HUES64 (cell line): ENCODE data around the gene RBM20.
"Not testable (repeated sequence)": the region's sequence is repeated elsewhere in the genome, so short reads cannot be mapped to it uniquely, and the experiment has no call there.

Experiments used
- H3K27ac ChIP-seq: 2 replicates; pipeline ENCODE4 v1.7.0; 2013; ENCODE audit warnings: low read depth, low read length, inconsistent platforms
- H3K27me3 ChIP-seq: 2 replicates; pipeline ENCODE4 v1.6.1; 2013; ENCODE audit warnings: mild to moderate bottlenecking, low read length; ENCODE audit not compliant: insufficient read depth
- H3K36me3 ChIP-seq: 2 replicates; pipeline ENCODE4 v1.6.1; 2013; ENCODE audit warnings: mild to moderate bottlenecking, low read length; ENCODE audit not compliant: insufficient read depth
- H3K4me1 ChIP-seq: 2 replicates; pipeline ENCODE4 v1.6.1; 2013; ENCODE audit warnings: mild to moderate bottlenecking, low read length, moderate library complexity; ENCODE audit not compliant: insufficient read depth
- H3K4me3 ChIP-seq: 2 replicates; pipeline ENCODE4 v1.5.1; 2013; ENCODE audit warnings: mild to moderate bottlenecking, low read length, moderate library complexity
- H3K9ac ChIP-seq: 2 replicates; pipeline ENCODE4 v1.6.1; 2013; ENCODE audit warnings: mild to moderate bottlenecking, low read depth, low read length
- H3K9me3 ChIP-seq: 2 replicates; pipeline ENCODE4 v1.6.1; 2013; ENCODE audit warnings: low read depth, low read length; ENCODE audit not compliant: insufficient read depth
- WGBS: fragments of 150-250, 120-280 bp; methylation state at CpG from one replicate; pipeline ENCODE4 v1.1.7; 2013; ENCODE audit warnings: missing lambda C conversion rate; 5-methylcytosine and 5-hydroxymethylcytosine counted together

The RBM20 gene

DNA sequence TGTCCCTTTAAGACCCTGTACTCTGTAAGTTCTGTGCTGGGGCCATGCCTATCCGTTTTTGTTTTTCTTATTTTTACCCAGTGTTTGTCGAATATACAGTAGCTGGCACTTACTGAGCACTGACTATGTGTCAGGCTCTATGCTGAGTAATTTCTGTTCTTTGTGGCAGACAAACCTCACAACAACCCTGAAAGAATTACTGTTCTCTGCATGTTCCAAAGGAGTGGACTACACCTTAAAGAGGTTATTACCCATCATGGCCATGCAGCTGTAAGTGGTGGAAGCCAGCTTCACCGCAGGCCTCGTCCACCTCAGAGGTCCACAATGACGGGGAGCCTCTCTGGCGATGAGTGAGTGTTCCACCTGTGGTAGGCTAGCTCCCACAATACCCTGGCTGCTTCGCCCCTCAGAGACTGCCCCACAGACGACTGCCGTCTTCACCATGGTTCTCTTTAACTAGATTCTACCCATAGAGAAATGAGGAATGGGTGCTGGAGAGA, 30.1 kb upstream of the RBM20 start:
- Histone ChIP-seq H3K9ac (no peak overlapping the region), H3K36me3 (no peaks in the 10 kb centered on the region), H3K4me3 (no peak overlapping the region), H3K27ac (no peak overlapping the region), H3K4me1 (peaks cover 13% of the 10 kb centered on the region), H3K27me3 (no peaks in the 10 kb centered on the region), H3K9me3 (no peaks in the 10 kb centered on the region)
- WGBS = 89% methylated on average over 9 of the region's 9 CpGs

DNA sequence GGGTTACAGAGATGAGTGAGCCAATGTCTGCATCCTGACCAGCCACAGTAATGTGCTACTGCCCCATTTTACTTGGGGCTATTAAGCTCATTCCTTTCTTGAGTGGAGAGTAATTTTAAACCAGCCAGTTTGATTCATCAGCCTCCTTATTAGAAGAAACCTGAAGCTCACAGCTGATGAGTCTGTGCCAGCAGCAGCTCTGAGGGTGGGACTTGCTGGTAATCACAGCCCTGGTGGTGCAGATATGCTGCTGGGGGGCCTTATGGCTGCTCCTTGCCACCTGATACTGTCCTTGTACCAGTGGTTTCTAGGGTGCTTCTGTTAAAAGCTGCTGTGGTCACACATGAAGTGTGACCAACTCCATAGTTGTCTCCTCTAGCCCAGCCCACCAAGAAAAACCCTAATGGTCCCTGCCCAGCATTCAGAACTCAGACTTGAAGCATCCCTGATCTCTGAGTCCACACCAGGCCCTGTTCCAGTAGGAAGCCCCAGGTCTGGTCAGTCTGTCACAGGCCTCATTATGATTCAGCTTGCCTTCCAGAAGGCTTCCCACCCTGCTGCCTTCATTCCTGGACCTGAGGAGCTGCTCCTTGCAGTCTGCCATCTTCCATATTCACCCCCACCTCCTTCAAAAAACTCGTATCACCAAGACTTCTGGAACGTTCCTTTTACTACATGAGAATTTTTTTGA, 28.9 kb upstream of the RBM20 start:
- H3K4me1 ChIP-seq = peaks cover 13% of the 10 kb centered on the region

DNA sequence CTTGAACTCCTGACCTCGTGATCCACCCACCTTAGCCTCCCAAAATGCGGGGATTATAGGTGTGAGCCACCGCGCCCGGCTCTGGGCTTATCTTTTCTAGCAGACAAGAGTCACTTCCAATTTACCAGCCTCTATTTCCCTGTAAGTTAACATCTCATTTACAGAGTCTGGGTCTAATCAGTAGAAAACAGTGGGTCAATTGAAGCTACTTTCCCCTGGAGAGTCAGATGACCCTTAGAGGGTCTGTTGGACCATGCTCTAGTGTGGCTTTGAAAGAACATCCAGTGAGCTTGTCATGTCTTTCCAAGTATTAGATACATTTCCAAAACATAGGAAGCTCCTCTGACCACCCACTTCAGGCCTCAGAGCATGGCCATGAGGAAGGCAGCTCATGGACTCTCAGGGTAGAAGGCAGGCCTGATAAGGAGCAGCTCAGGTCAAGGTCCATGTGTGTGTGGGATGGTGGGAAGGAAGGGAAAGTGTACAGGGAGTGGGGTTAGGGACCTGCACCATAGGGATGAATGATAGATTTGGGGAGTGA, 27.6 kb upstream of the RBM20 start:
- peaks cover 6% of the 10 kb centered on the region for H3K4me1 ChIP-seq
- no peaks in the 10 kb centered on the region for H3K36me3 ChIP-seq
- 0 out of 2 replicates have a peak, but pooled peaks cover 2% of the 10 kb centered on the region for H3K9me3 ChIP-seq
- H3K27ac ChIP-seq = no peak overlapping the region
- no peak overlapping the region for H3K4me3 ChIP-seq
- 94% methylated on average over 5 of the region's 5 CpGs for WGBS
- no peak overlapping the region for H3K9ac ChIP-seq
- H3K27me3 ChIP-seq = no peaks in the 10 kb centered on the region

More for the DNA sequence above, 28.9 kb upstream of the RBM20 start:
- Histone ChIP-seq H3K4me3 (no peak overlapping the region), H3K27me3 (no peaks in the 10 kb centered on the region), H3K27ac (no peak overlapping the region), H3K9ac (no peak overlapping the region), H3K9me3 (no peaks in the 10 kb centered on the region), H3K36me3 (no peaks in the 10 kb centered on the region)
- WGBS = 97% methylated on average over 2 of the region's 2 CpGs

DNA sequence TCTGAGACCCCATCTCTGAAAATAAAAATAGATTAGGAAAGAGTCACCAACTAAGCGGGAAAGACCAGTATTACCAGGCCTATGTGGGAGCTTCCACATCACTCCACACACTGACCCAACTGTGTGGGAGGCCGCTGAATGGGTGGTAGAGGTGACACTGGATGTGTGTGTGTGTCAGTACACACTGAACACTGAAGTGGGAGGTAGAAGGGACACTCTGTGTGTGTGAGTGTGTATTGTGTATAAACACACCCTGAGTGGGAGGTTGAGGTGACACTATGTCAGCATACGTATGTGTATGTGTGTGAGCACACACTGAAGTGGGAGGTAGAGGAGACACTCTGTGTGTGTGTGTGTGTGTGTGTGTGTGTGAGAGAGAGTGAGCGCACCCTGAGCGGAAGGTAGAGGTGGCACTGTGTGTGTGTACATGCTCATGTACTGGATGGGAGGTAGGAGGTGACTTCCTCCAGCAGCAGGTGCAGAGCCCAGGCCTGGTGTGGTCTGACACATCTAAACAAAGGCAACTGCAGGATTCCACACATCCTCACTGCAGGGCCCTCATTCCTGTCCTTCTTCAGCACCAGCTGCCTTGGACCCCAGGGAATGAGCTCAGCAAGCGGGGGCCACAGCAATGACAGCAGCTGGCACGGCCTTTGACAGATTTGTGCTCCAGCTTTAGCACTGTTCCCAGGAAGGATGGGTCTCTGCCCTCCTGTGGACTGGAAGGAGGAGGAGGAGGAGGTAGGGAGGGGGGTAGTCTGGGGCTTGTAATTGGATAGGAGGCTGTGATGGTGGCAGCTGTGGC, 26.5 kb upstream of the RBM20 start:
- no peak overlapping the region for H3K27ac ChIP-seq
- no peak overlapping the region for H3K4me3 ChIP-seq
- H3K9me3 ChIP-seq = 0 out of 2 replicates have a peak, but pooled peaks cover 2% of the 10 kb centered on the region
- no peaks in the 10 kb centered on the region for H3K36me3 ChIP-seq
- WGBS = 94% methylated on average over 7 of the region's 7 CpGs
- no peak overlapping the region for H3K9ac ChIP-seq
- no peaks in the 10 kb centered on the region for H3K4me1 ChIP-seq
- H3K27me3 ChIP-seq = no peaks in the 10 kb centered on the region

DNA sequence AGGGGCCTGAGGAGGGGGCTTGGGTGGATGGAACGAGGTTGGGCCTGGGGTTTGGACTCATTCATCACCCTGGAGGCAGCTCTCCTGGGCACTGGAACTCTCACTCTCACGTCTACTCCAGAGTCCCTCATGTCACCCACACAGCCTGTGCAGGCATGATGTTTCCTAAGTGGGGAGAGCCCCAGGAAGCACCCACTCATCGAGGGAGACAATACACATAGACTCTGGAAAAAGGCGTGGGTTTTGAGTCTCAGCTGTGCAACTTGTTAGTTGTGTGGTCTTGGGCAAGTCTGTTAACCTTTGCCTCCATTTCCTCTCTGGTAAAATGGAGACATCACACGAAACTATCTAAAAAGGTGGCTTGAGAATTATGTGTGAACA, 25.9 kb upstream of the RBM20 start:
- H3K36me3 ChIP-seq = no peaks in the 10 kb centered on the region
- WGBS = 90% methylated on average over 5 of the region's 5 CpGs
- H3K4me1 ChIP-seq = no peaks in the 10 kb centered on the region
- no peak overlapping the region for H3K9ac ChIP-seq
- 0 out of 2 replicates have a peak, but pooled peaks cover 2% of the 10 kb centered on the region for H3K9me3 ChIP-seq
- H3K4me3 ChIP-seq = no peak overlapping the region
- no peak overlapping the region for H3K27ac ChIP-seq
- no peaks in the 10 kb centered on the region for H3K27me3 ChIP-seq

DNA sequence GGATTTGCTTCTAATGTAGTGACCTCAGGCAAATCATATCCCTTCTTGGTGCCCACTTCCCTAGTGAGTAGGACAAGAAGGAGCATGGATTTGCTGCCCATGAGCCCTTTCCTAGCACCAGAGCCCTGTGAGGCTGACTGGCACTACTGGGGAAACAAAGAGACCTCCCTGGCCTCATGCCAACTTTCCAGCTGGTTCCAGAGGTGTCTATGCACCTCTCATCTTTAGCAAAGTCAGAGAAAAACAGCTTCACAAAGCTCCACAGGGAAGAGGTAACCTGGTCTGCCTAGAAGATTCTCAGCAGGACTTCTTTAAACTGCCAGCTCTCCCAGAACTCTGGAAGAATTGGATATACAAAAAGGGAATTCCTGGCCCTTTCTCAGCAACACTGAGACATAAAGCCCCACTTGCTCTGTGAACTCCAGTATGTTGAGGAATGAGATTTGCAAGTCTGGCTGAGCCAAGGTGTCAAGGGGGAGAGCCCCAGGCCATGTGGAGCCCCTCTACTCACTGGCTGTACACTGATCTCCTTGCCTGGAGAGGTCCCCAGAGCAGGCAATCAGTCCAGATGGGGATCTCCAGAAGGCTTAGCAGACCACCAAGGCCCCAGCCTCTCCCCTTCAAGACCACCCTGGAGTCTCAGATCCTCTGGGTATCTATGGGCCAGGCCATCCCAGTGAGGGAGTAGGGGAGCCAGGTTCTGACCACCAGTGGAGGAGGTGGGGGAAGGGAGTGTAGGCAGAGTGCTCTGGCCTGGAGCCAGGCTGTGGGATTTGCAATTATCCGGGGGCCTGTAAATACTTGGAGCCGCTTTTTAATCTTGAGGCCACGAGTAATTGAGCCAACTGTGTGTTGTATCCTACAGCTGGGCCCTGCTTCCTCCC, 24.4 kb upstream of the RBM20 start:
- no peak overlapping the region for H3K27ac ChIP-seq
- H3K27me3 ChIP-seq = no peaks in the 10 kb centered on the region
- H3K9ac ChIP-seq = no peak overlapping the region

DNA sequence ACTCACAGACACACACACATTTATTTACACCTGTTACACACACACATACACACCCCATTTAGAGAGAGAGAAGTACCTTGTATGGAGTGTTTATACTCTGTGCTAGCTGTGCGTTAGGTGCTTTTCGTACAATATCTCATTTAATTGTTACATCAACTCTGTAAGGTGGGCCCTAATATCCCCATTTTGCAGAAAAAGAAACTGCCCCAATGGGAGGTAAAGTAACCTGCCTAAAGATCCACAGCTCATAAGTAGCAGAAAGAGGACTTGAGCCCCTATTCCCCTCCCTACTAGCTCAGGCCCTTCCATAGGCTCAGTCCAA, 23.8 kb upstream of the RBM20 start:
- WGBS = 91% methylated on average over 2 of the region's 2 CpGs
- no peaks in the 10 kb centered on the region for H3K36me3 ChIP-seq

More for the DNA sequence above, 24.4 kb upstream of the RBM20 start:
- Histone ChIP-seq H3K4me3 (no peak overlapping the region), H3K4me1 (no peaks in the 10 kb centered on the region), H3K9me3 (0 out of 2 replicates have a peak, but pooled peaks cover 2% of the 10 kb centered on the region), H3K36me3 (no peaks in the 10 kb centered on the region)
- 87% methylated on average over 3 of the region's 3 CpGs for WGBS

DNA sequence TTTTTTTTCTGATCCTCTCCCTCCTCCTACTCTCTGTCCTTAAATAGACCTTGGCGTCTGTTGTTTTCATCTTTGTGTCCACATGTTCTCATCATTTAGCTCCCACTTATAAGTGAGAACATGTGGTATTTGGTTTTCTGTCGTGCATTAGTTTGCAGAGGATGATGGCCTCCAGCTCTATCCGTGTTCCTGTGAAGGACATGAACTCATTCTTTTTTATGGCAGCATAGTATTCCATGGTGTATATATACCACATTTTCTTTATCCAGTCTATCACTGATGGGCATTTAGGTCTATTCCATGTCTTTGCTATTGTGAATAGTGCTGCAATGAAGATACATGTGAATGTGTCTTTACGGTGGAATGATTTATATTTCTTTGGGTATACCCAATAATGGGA, 20.8 kb upstream of the RBM20 start:
- H3K9me3 ChIP-seq, H3K4me3 ChIP-seq, H3K9ac ChIP-seq, H3K27ac ChIP-seq, H3K36me3 ChIP-seq, H3K27me3 ChIP-seq, H3K4me1 ChIP-seq: not testable (repeated sequence)
- 89% methylated on average over 4 of the region's 4 CpGs for WGBS

More for the DNA sequence above, 23.8 kb upstream of the RBM20 start:
- Histone ChIP-seq H3K4me3 (no peak overlapping the region), H3K9ac (no peak overlapping the region), H3K9me3 (0 out of 2 replicates have a peak, but pooled peaks cover 2% of the 10 kb centered on the region), H3K4me1 (no peaks in the 10 kb centered on the region), H3K27ac (no peak overlapping the region), H3K27me3 (no peaks in the 10 kb centered on the region)

DNA sequence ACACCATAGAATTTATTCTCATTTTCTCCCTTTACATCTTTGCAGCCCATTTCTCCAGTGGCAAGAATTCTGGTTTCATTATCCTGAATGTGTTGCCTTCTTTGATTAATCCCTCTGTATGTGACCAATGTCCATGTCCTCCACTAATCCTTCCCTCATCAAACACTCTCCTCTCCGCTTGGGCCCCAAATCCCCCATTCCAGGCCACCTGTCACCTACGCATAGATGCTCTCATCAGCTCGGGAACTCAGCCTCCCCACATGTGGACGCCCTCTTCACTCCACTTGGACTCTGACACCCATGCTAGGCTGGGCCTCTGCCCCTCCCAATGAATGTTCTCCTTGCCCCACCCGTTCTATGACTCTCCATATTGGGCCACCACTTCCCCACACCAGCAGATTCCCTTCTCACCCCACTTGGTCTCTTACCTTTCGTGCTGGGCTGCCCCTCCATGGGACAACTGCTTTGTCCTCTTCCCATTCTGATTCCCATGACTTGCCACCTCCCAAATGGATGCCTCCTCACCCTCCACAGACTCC, 18.7 kb upstream of the RBM20 start:
- Histone ChIP-seq H3K27me3 (no peaks in the 10 kb centered on the region), H3K27ac (no peak overlapping the region), H3K36me3 (no peaks in the 10 kb centered on the region), H3K9ac (no peak overlapping the region), H3K9me3 (0 out of 2 replicates have a peak, but pooled peaks cover 2% of the 10 kb centered on the region), H3K4me3 (no peak overlapping the region), H3K4me1 (peaks cover 9% of the 10 kb centered on the region; the same call in 1 of the 2 replicates)
- WGBS = 90% methylated on average over 6 of the region's 6 CpGs

DNA sequence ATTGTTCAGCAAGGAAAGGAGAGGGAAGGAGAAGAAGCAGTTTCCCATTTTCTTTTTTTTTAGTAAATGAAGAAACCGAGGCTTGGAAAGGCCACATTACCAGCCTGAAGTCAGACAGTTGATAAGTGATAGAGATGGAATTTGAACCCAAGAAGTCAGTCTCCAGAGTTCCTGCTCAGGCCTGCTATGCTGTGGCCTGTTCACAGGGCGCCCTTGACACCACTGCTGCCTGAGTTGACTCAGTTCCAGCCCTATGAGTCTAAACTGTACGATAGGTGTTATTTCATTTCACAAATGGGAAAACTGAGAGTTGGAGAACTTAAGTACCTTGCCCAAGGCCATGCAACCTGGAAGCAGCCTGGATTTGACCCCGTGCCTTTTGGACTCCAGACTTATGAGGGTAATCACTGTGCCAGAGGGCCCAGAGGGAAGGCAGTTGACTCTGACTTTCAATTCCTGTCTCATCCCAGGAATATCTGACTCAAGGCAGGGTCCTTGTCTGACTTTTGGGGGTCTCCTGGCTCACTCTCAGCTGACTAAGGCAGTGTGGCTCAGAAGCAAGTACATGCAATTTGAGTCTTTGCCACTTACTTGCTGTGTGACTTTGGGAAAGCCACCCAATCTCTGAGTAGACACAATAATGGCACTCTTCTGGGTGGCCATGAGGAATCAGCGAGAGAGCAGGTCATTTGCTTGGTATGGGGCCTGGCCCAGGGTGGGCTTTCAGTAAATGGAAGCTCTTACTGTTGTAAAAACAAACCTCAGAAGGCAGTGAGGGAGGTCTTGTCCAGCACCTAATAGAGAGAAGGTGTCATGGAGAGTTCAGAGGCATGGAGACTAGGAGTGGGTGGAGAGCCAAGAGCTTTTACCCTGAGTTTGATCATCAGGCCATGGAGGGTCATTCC, 17.9 kb upstream of the RBM20 start:
- Histone ChIP-seq H3K9ac (no peak overlapping the region), H3K27me3 (no peaks in the 10 kb centered on the region), H3K4me1 (peaks cover 9% of the 10 kb centered on the region; the same call in 1 of the 2 replicates), H3K27ac (no peak overlapping the region), H3K4me3 (no peak overlapping the region), H3K36me3 (no peaks in the 10 kb centered on the region), H3K9me3 (0 out of 2 replicates have a peak, but pooled peaks cover under 1% of the 10 kb centered on the region)
- 92% methylated on average over 5 of the region's 5 CpGs for WGBS
